HEK293 (cell line): Measurements from ENCODE around the gene LONRF2.

Source experiments
- CTCF ChIP-seq: fragments of 450-650 bp; formaldehyde crosslinking; IDR thresholded peaks from 2 replicates; pipeline ENCODE4 v1.5.1; 2016; ENCODE audit warnings: missing biosample characterization, missing genetic modification characterization
- EGR2 ChIP-seq: fragments of 450-650 bp; formaldehyde crosslinking; IDR thresholded peaks from 2 replicates; pipeline ENCODE4 v1.5.1; 2016; ENCODE audit warnings: low read depth, missing biosample characterization, missing genetic modification characterization
- ZNF138 ChIP-seq: fragments of 450-650 bp; formaldehyde crosslinking; IDR thresholded peaks from 2 replicates; pipeline ENCODE4 v1.5.1; 2016; ENCODE audit warnings: missing biosample characterization, missing genetic modification characterization, borderline replicate concordance
- ZNF19 ChIP-seq: fragments of 450-650 bp; formaldehyde crosslinking; IDR thresholded peaks from 2 replicates; pipeline ENCODE4; 2016; ENCODE audit warnings: missing biosample characterization, missing genetic modification characterization, low read depth
- ZNF23 ChIP-seq: fragments of 450-650 bp; formaldehyde crosslinking; IDR thresholded peaks from 2 replicates; pipeline ENCODE4 v1.5.1; 2016; ENCODE audit warnings: missing biosample characterization, missing genetic modification characterization, borderline replicate concordance
- ZNF416 ChIP-seq: fragments of 450-650 bp; formaldehyde crosslinking; IDR thresholded peaks from 2 replicates; pipeline ENCODE4 v1.5.1; 2016; ENCODE audit warnings: missing biosample characterization, missing genetic modification characterization
- ZNF449 ChIP-seq: fragments of 450-650 bp; formaldehyde crosslinking; IDR thresholded peaks from 2 replicates; pipeline ENCODE4 v1.5.1; 2017; ENCODE audit warnings: missing biosample characterization, mild to moderate bottlenecking, missing genetic modification characterization, moderate library complexity
- ZNF501 ChIP-seq: fragments of 450-650 bp; formaldehyde crosslinking; IDR thresholded peaks from 2 replicates; pipeline ENCODE4 v1.5.1; 2016; ENCODE audit warnings: missing biosample characterization, missing genetic modification characterization
- TF ChIP-seq, protein P1 (sequence below): fragments of 450-650 bp; formaldehyde crosslinking; IDR thresholded peaks from 2 replicates; pipeline ENCODE4 v1.5.1; 2016; ENCODE audit warnings: missing biosample characterization, missing genetic modification characterization
- TF ChIP-seq, protein P2 (sequence below): fragments of 450-650 bp; IDR thresholded peaks from 2 replicates; pipeline ENCODE4 v1.5.1; 2018; ENCODE audit warnings: missing biosample characterization, mild to moderate bottlenecking, missing genetic modification characterization
- TF ChIP-seq, protein P3 (sequence below): fragments of 450-650 bp; formaldehyde crosslinking; IDR thresholded peaks from 2 replicates; pipeline ENCODE4 v1.5.1; 2016; ENCODE audit warnings: missing biosample characterization, missing genetic modification characterization
- TF ChIP-seq, protein P4 (sequence below): fragments of 450-650 bp; formaldehyde crosslinking; IDR thresholded peaks from 2 replicates; pipeline ENCODE4 v1.5.1; 2017; ENCODE audit warnings: missing biosample characterization, missing genetic modification characterization
- TF ChIP-seq, protein P5 (sequence below): sonication (generic); formaldehyde crosslinking; IDR thresholded peaks from 2 replicates; pipeline ENCODE4 v1.8.1; 2022; ENCODE audit warnings: mild to moderate bottlenecking, moderate library complexity, missing genetic modification reagents

GRCh38 chr2:100240386-100240785 lies 81.9 kb downstream of the LONRF2 start:
- TF ChIP-seq CTCF (tag by site-specific recombination) = no peak
- TF ChIP-seq, protein P1, sequence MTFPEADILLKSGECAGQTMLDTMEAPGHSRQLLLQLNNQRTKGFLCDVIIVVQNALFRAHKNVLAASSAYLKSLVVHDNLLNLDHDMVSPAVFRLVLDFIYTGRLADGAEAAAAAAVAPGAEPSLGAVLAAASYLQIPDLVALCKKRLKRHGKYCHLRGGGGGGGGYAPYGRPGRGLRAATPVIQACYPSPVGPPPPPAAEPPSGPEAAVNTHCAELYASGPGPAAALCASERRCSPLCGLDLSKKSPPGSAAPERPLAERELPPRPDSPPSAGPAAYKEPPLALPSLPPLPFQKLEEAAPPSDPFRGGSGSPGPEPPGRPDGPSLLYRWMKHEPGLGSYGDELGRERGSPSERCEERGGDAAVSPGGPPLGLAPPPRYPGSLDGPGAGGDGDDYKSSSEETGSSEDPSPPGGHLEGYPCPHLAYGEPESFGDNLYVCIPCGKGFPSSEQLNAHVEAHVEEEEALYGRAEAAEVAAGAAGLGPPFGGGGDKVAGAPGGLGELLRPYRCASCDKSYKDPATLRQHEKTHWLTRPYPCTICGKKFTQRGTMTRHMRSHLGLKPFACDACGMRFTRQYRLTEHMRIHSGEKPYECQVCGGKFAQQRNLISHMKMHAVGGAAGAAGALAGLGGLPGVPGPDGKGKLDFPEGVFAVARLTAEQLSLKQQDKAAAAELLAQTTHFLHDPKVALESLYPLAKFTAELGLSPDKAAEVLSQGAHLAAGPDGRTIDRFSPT = no peak
- no peak for TF ChIP-seq ZNF449 (tag by site-specific recombination)
- TF ChIP-seq EGR2 (tag by site-specific recombination) = no peak
- TF ChIP-seq, protein P2, sequence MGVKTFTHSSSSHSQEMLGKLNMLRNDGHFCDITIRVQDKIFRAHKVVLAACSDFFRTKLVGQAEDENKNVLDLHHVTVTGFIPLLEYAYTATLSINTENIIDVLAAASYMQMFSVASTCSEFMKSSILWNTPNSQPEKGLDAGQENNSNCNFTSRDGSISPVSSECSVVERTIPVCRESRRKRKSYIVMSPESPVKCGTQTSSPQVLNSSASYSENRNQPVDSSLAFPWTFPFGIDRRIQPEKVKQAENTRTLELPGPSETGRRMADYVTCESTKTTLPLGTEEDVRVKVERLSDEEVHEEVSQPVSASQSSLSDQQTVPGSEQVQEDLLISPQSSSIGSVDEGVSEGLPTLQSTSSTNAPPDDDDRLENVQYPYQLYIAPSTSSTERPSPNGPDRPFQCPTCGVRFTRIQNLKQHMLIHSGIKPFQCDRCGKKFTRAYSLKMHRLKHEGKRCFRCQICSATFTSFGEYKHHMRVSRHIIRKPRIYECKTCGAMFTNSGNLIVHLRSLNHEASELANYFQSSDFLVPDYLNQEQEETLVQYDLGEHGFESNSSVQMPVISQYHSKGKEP (tag by site-specific recombination) = no peak
- TF ChIP-seq, protein P3, sequence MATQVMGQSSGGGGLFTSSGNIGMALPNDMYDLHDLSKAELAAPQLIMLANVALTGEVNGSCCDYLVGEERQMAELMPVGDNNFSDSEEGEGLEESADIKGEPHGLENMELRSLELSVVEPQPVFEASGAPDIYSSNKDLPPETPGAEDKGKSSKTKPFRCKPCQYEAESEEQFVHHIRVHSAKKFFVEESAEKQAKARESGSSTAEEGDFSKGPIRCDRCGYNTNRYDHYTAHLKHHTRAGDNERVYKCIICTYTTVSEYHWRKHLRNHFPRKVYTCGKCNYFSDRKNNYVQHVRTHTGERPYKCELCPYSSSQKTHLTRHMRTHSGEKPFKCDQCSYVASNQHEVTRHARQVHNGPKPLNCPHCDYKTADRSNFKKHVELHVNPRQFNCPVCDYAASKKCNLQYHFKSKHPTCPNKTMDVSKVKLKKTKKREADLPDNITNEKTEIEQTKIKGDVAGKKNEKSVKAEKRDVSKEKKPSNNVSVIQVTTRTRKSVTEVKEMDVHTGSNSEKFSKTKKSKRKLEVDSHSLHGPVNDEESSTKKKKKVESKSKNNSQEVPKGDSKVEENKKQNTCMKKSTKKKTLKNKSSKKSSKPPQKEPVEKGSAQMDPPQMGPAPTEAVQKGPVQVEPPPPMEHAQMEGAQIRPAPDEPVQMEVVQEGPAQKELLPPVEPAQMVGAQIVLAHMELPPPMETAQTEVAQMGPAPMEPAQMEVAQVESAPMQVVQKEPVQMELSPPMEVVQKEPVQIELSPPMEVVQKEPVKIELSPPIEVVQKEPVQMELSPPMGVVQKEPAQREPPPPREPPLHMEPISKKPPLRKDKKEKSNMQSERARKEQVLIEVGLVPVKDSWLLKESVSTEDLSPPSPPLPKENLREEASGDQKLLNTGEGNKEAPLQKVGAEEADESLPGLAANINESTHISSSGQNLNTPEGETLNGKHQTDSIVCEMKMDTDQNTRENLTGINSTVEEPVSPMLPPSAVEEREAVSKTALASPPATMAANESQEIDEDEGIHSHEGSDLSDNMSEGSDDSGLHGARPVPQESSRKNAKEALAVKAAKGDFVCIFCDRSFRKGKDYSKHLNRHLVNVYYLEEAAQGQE (tag by site-specific recombination) = no peak
- TF ChIP-seq ZNF416 (tag by site-specific recombination) = no peak
- TF ChIP-seq, protein P4, sequence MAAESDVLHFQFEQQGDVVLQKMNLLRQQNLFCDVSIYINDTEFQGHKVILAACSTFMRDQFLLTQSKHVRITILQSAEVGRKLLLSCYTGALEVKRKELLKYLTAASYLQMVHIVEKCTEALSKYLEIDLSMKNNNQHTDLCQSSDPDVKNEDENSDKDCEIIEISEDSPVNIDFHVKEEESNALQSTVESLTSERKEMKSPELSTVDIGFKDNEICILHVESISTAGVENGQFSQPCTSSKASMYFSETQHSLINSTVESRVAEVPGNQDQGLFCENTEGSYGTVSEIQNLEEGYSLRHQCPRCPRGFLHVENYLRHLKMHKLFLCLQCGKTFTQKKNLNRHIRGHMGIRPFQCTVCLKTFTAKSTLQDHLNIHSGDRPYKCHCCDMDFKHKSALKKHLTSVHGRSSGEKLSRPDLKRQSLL (tag by site-specific recombination) = no peak
- TF ChIP-seq ZNF501 (tag by site-specific recombination) = no peak
- TF ChIP-seq ZNF19 = no peak
- no peak for TF ChIP-seq ZNF138 (tag by site-specific recombination)
- TF ChIP-seq ZNF23 (tag by site-specific recombination) = no peak
- TF ChIP-seq, protein P5, sequence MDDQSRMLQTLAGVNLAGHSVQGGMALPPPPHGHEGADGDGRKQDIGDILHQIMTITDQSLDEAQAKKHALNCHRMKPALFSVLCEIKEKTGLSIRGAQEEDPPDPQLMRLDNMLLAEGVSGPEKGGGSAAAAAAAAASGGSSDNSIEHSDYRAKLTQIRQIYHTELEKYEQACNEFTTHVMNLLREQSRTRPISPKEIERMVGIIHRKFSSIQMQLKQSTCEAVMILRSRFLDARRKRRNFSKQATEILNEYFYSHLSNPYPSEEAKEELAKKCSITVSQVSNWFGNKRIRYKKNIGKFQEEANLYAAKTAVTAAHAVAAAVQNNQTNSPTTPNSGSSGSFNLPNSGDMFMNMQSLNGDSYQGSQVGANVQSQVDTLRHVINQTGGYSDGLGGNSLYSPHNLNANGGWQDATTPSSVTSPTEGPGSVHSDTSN (CRISPR knock-in tag) = no peak
